ENCODE measurements around the gene HIC1. TPM values are rescaled to one million over a fixed set of nuclear protein-coding genes. Genes with fewer than 3 reads are reported as not detected.

The HIC1 gene
- total RNA-seq, 1 experiment from 2014 or later, result 1.4 TPM

DNA sequence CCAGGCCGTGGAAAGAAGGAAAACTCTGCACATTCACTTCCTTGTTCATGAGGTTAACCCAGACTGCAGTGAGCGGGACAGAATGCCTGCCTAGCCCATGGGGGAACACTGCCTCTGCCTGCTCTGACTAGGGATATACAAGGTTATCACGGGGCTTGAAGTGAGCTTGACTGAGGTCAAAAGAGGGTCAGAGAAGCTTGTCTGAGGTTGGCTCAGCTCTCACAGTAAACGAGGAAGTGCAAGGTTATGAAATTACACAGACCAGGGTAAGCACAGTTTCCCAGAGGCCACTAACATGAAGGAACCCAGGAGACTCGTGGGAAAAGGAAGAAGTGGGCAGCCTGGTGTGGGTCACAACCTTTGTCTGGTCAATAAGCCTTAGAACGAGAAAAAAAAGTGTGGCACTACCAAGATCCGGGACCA lies 28.7 kb downstream of the HIC1 start:
- H3K27ac ChIP-seq (ENCODE audit: low read length), result no peak overlapping the region
- POLR2A ChIA-PET, result no interaction called here
- TF ChIP-seq REST (IDR thresholded peaks at IDR 0.05; ENCODE audit: insufficient read depth in 1 of 2, low read depth in 2 of 2, low read length in 1 of 2) (no peak), POLR2AphosphoS5 (IDR thresholded peaks at IDR 0.05; ENCODE audit: low read depth, low read length) (no peak), TCF7L2 (IDR thresholded peaks at IDR 0.05; ENCODE audit: low read depth, low read length) (no peak), SIN3A (IDR thresholded peaks at IDR 0.05; ENCODE audit: borderline replicate concordance, insufficient read depth, low read depth, low read length) (no peak)
- TF ChIP-seq, protein P1, sequence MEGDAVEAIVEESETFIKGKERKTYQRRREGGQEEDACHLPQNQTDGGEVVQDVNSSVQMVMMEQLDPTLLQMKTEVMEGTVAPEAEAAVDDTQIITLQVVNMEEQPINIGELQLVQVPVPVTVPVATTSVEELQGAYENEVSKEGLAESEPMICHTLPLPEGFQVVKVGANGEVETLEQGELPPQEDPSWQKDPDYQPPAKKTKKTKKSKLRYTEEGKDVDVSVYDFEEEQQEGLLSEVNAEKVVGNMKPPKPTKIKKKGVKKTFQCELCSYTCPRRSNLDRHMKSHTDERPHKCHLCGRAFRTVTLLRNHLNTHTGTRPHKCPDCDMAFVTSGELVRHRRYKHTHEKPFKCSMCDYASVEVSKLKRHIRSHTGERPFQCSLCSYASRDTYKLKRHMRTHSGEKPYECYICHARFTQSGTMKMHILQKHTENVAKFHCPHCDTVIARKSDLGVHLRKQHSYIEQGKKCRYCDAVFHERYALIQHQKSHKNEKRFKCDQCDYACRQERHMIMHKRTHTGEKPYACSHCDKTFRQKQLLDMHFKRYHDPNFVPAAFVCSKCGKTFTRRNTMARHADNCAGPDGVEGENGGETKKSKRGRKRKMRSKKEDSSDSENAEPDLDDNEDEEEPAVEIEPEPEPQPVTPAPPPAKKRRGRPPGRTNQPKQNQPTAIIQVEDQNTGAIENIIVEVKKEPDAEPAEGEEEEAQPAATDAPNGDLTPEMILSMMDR (IDR thresholded peaks at IDR 0.05), result no peak
- BruUV-seq (replicated peaks), result no TSS peak
- no peak for DNase-seq (ENCODE audit: low read depth, low spot score)
- intact Hi-C loops (cut with micrococcal nuclease; ENCODE audit: unreplicated experiment) (no loop called here), in situ Hi-C loops (cut with HindIII; ENCODE audit: low pct_unique_long_range_greater_than_20kb, low sequenced_read_pairs) (no loop called here)
- no peaks in the 10 kb centered on the region for H3K4me1 ChIP-seq (ENCODE audit: control insufficient read depth, insufficient read depth, low read length)
- CTCF ChIA-PET, result interaction anchor here (0.6 kb wide), 1 partner anchor 9 kb away, joined by 3 read pairs; no protein-coding TSS in a partner anchor
- no peaks in the 10 kb centered on the region for H3K27me3 ChIP-seq (ENCODE audit: control insufficient read depth, insufficient read depth, low read length)
- no peak for ATAC-seq
- H3K4me3 ChIP-seq (ENCODE audit: low read depth in 2 of 2, low read length in 2 of 2), result no peak overlapping the region
- no peaks in the 10 kb centered on the region for H3K36me3 ChIP-seq (ENCODE audit: control insufficient read depth, insufficient read depth, low read length)
- no peaks in the 10 kb centered on the region for H3K9me3 ChIP-seq (ENCODE audit: control insufficient read depth, insufficient read depth, low read depth, low read length)

- no peaks in the 10 kb centered on the region for H3K27me3 ChIP-seq (ENCODE audit: control insufficient read depth, insufficient read depth, low read length)
- ChIA-PET POLR2A (no interaction called here), CTCF (interaction anchor here (0.6 kb wide), 1 partner anchor 10 kb away, joined by 3 read pairs; no protein-coding TSS in a partner anchor)
- H3K36me3 ChIP-seq (ENCODE audit: control insufficient read depth, insufficient read depth, low read length), result no peaks in the 10 kb centered on the region
- BruUV-seq (replicated peaks), result no TSS peak
- no peak for ATAC-seq
- intact Hi-C loops (cut with micrococcal nuclease; ENCODE audit: unreplicated experiment) (no loop called here), in situ Hi-C loops (cut with HindIII; ENCODE audit: low pct_unique_long_range_greater_than_20kb, low sequenced_read_pairs) (no loop called here)
- H3K4me3 ChIP-seq (ENCODE audit: low read depth in 2 of 2, low read length in 2 of 2), result no peak overlapping the region
- no peak for TF ChIP-seq SIN3A (IDR thresholded peaks at IDR 0.05; ENCODE audit: borderline replicate concordance, insufficient read depth, low read depth, low read length)
- TF ChIP-seq, protein P1 (IDR thresholded peaks at IDR 0.05), result no peak
- TF ChIP-seq REST (IDR thresholded peaks at IDR 0.05; ENCODE audit: insufficient read depth in 1 of 2, low read depth in 2 of 2, low read length in 1 of 2), result no peak
- H3K4me1 ChIP-seq (ENCODE audit: control insufficient read depth, insufficient read depth, low read length), result no peaks in the 10 kb centered on the region
- H3K9me3 ChIP-seq (ENCODE audit: control insufficient read depth, insufficient read depth, low read depth, low read length), result no peaks in the 10 kb centered on the region
- H3K27ac ChIP-seq (ENCODE audit: low read length), result no peak overlapping the region
- DNase-seq (ENCODE audit: low read depth, low spot score), result no peak
Observed at GRCh38 chr17:2084036-2084765, 29.3 kb downstream of the HIC1 start.
